H1 (cell line): Measurements from ENCODE around the gene FANK1. TPM values are rescaled to one million over a fixed set of nuclear protein-coding genes. Genes with fewer than 3 reads are reported as not detected.

Source experiments
- CTCF ChIA-PET: fragments of 300-600 bp; sonication (Branson Sonifier 250); formaldehyde crosslinking; loops from one replicate; lab custom pipeline; 2021; ENCODE audit not compliant: partially characterized antibody; lab: Charles Lee
- POLR2A ChIA-PET: fragments of 300-600 bp; sonication (Branson Sonifier 250); formaldehyde crosslinking; loops from one replicate; lab custom pipeline; 2021; ENCODE audit warnings: inconsistent platforms; ENCODE audit not compliant: partially characterized antibody; lab: Charles Lee
- DNase-seq, 2 experiments: peaks; one replicate each; pipeline versions ENCODE4 v3.0.0 to v3.0.0-alpha.2; 2010 to 2022; ENCODE audit warnings: low spot score in 2 of 2, low read depth in 1 of 2, mixed read lengths in 1 of 2
- FAIRE-seq: peaks from 2 replicates; lab custom pipeline; 2011; peaks lifted over from hg19 to GRCh38; lab: Jason Lieb, UNC
- H2AFZ ChIP-seq: 2 replicates; pipeline ENCODE4 v1.8.1; 2012; ENCODE audit warnings: low read length, inconsistent platforms
- H2AK5ac ChIP-seq: 2 replicates; pipeline ENCODE4 v1.6.1; 2013; ENCODE audit warnings: low read depth, low read length
- H2BK120ac ChIP-seq: replicated peaks from 2 replicates; pipeline ENCODE3; 2013; ENCODE audit warnings: low read depth, low read length, inconsistent platforms
- H2BK12ac ChIP-seq: 2 replicates; pipeline ENCODE4 v1.6.1; 2013; ENCODE audit warnings: low read depth, low read length
- H2BK15ac ChIP-seq: 2 replicates; pipeline ENCODE4 v1.6.1; 2013; ENCODE audit warnings: low read length
- H2BK20ac ChIP-seq: 2 replicates; pipeline ENCODE4 v1.6.1; 2013; ENCODE audit warnings: low read length
- H2BK5ac ChIP-seq: 2 replicates; pipeline ENCODE4 v1.6.1; 2013; ENCODE audit warnings: low read depth, low read length
- H3K14ac ChIP-seq: 2 replicates; pipeline ENCODE4 v1.6.1; 2013; ENCODE audit warnings: inconsistent platforms; ENCODE audit not compliant: insufficient read length
- H3K18ac ChIP-seq: 2 replicates; pipeline ENCODE4 v1.6.1; 2013; ENCODE audit warnings: low read length; ENCODE audit errors: extremely low read depth
- H3K23ac ChIP-seq: 2 replicates; pipeline ENCODE4 v1.6.1; 2013; ENCODE audit warnings: inconsistent platforms; ENCODE audit not compliant: insufficient read length
- H3K23me2 ChIP-seq: 2 replicates; pipeline ENCODE4 v1.6.1; 2013; ENCODE audit warnings: low read depth, low read length
- H3K27ac ChIP-seq: 2 replicates; pipeline ENCODE4 v1.6.1; 2011; ENCODE audit warnings: low read depth, low read length, inconsistent platforms
- H3K27me3 ChIP-seq, 4 experiments: replicated peaks in 1 of 4; 1 replicate in 1 of 4; 2 replicates in 3 of 4; pipeline versions ENCODE4 v1.6.1 to v1.8.1; 2011 to 2013; ENCODE audit warnings: low read length in 3 of 4, mild to moderate bottlenecking in 3 of 4, inconsistent platforms in 2 of 4, mixed read lengths in 2 of 4, moderate library complexity in 1 of 4; ENCODE audit not compliant: control insufficient read depth in 3 of 4, insufficient read depth in 3 of 4; ENCODE audit errors: extremely low read depth in 1 of 4
- H3K36me3 ChIP-seq, 4 experiments: 2 replicates each; pipeline versions ENCODE4 v1.6.1 to v1.8.1; 2011 to 2013; ENCODE audit warnings: mild to moderate bottlenecking in 4 of 4, low read length in 3 of 4, moderate library complexity in 2 of 4, control low read depth in 1 of 4, inconsistent platforms in 1 of 4; ENCODE audit not compliant: insufficient read depth in 4 of 4, control insufficient read depth in 2 of 4
- H3K4ac ChIP-seq: replicated peaks from 2 replicates; pipeline ENCODE3; 2013; ENCODE audit warnings: low read length, low read depth, mixed read lengths, inconsistent platforms; ENCODE audit not compliant: insufficient read length
- H3K4me1 ChIP-seq, 4 experiments: replicated peaks in 1 of 4; 1 replicate in 1 of 4; 2 replicates in 3 of 4; pipeline versions ENCODE4 v1.6.1 to v1.8.1; 2011 to 2013; ENCODE audit warnings: low read length in 3 of 4, inconsistent platforms in 2 of 4, mixed read lengths in 1 of 4; ENCODE audit not compliant: insufficient read depth in 4 of 4, control insufficient read depth in 3 of 4
- H3K4me2 ChIP-seq, 2 experiments: 2 replicates each; pipeline versions ENCODE4 v1.6.1 to v1.8.1; 2011 to 2013; ENCODE audit warnings: low read depth in 2 of 2, low read length in 2 of 2, control low read depth in 1 of 2, inconsistent platforms in 1 of 2, mild to moderate bottlenecking in 1 of 2; ENCODE audit not compliant: insufficient read depth in 1 of 2
- H3K4me3 ChIP-seq, 4 experiments: fragments of 200-600, 300-600 bp in 1 of 4; sonication (generic), shearing (Covaris generic), sonication (Bioruptor Twin) in 1 of 4; 2 replicates each; pipeline versions ENCODE4 v1.5.1 to v1.8.1; 2011 to 2016; ENCODE audit warnings: low read length in 4 of 4, low read depth in 3 of 4, control low read depth in 2 of 4, inconsistent platforms in 2 of 4, mild to moderate bottlenecking in 2 of 4, mixed read lengths in 1 of 4, moderate library complexity in 1 of 4; ENCODE audit not compliant: insufficient read depth in 2 of 4; ENCODE audit errors: extremely low read depth in 1 of 4
- H3K56ac ChIP-seq: replicated peaks from 2 replicates; pipeline ENCODE3; 2013; ENCODE audit warnings: low read depth, mild to moderate bottlenecking, mixed read lengths, low read length, inconsistent platforms; ENCODE audit not compliant: insufficient read length
- H3K79me1 ChIP-seq: 2 replicates; pipeline ENCODE4 v1.6.1; 2013; ENCODE audit warnings: low read depth, low read length, control low read depth
- H3K79me2 ChIP-seq, 2 experiments: 2 replicates each; pipeline versions ENCODE4 v1.6.1 to v1.8.1; 2012 to 2013; ENCODE audit warnings: low read length in 2 of 2, mild to moderate bottlenecking in 2 of 2, inconsistent platforms in 1 of 2; ENCODE audit not compliant: insufficient read depth in 2 of 2, control insufficient read depth in 1 of 2
- H3K9ac ChIP-seq, 4 experiments: replicated peaks in 1 of 4; 1 replicate in 1 of 4; 2 replicates in 3 of 4; pipeline versions ENCODE4 v1.6.1 to v1.8.1; 2011 to 2013; ENCODE audit warnings: low read depth in 3 of 4, low read length in 3 of 4, control low read depth in 2 of 4, mild to moderate bottlenecking in 2 of 4, moderate library complexity in 2 of 4, inconsistent platforms in 1 of 4; ENCODE audit errors: extremely low read depth in 1 of 4
- H3K9me3 ChIP-seq, 2 experiments: 2 replicates each; pipeline versions ENCODE4 v1.6.1 to v1.8.1; 2012 to 2013; ENCODE audit warnings: mild to moderate bottlenecking in 2 of 2, moderate library complexity in 2 of 2, control low read depth in 1 of 2, inconsistent platforms in 1 of 2, low read depth in 1 of 2, low read length in 1 of 2, mixed read lengths in 1 of 2; ENCODE audit not compliant: insufficient read depth in 2 of 2
- H4K20me1 ChIP-seq, 2 experiments: replicated peaks in 1 of 2; 2 replicates each; pipeline versions ENCODE3 to v1.8.1; 2011 to 2013; ENCODE audit warnings: inconsistent platforms in 2 of 2, low read length in 2 of 2, mild to moderate bottlenecking in 1 of 2; ENCODE audit not compliant: insufficient read depth in 2 of 2, control insufficient read depth in 1 of 2
- H4K5ac ChIP-seq: 2 replicates; pipeline ENCODE4 v1.6.1; 2013; ENCODE audit warnings: low read length, low read depth, mixed read lengths, inconsistent platforms; ENCODE audit not compliant: insufficient read length
- H4K8ac ChIP-seq: 2 replicates; pipeline ENCODE4 v1.8.0; 2013; ENCODE audit warnings: mild to moderate bottlenecking, moderate library complexity, low read length, inconsistent platforms; ENCODE audit not compliant: insufficient read depth; ENCODE audit errors: extremely low read depth
- H4K91ac ChIP-seq: replicated peaks from 2 replicates; pipeline ENCODE3; 2013; ENCODE audit warnings: low read length, mixed read lengths, inconsistent platforms; ENCODE audit not compliant: insufficient read length
- BACH1 ChIP-seq: IDR thresholded peaks from 2 replicates; pipeline ENCODE4 v1.6.1; 2012; ENCODE audit warnings: low read length, improper control_type of control experiment
- GTF2F1 ChIP-seq: IDR thresholded peaks from 2 replicates; pipeline ENCODE4 v1.6.1; 2012; ENCODE audit warnings: low read depth, low read length, improper control_type of control experiment, borderline replicate concordance
- MAFK ChIP-seq: IDR thresholded peaks from 2 replicates; pipeline ENCODE4 v1.6.1; 2012; ENCODE audit warnings: low read depth, mild to moderate bottlenecking, improper control_type of control experiment, low read length
- MAX ChIP-seq: IDR thresholded peaks from 2 replicates; pipeline ENCODE4 v1.6.1; 2012; ENCODE audit warnings: inconsistent platforms
- NRF1 ChIP-seq: IDR thresholded peaks from 2 replicates; pipeline ENCODE4 v1.6.1; 2011; ENCODE audit warnings: mild to moderate bottlenecking, low read depth, low read length, improper control_type of control experiment
- PHF8 ChIP-seq: fragments of 200-600 bp; sonication (generic); conservative IDR thresholded peaks from 2 replicates; pipeline ENCODE4 v1.7.1; 2012; ENCODE audit warnings: low read depth, mild to moderate bottlenecking, inconsistent platforms, low read length, moderate library complexity
- SAP30 ChIP-seq: fragments of 300-600 bp; sonication (generic); IDR thresholded peaks from 2 replicates; pipeline ENCODE4 v1.7.1; 2012; ENCODE audit warnings: low read length, moderate library complexity, mild to moderate bottlenecking, inconsistent platforms; ENCODE audit not compliant: insufficient read depth, insufficient replicate concordance
- SP1 ChIP-seq: IDR thresholded peaks from 2 replicates; pipeline ENCODE4 v1.6.1; 2011; ENCODE audit warnings: low read depth, low read length
- SP2 ChIP-seq: IDR thresholded peaks from 2 replicates; pipeline ENCODE4 v1.6.1; 2012; ENCODE audit warnings: mild to moderate bottlenecking, low read length, inconsistent platforms
- SRF ChIP-seq: IDR thresholded peaks from 2 replicates; pipeline ENCODE4 v1.6.1; 2011; ENCODE audit warnings: mild to moderate bottlenecking, low read depth, low read length, moderate library complexity
- TEAD4 ChIP-seq: IDR thresholded peaks from 2 replicates; pipeline ENCODE4 v1.6.1; 2012; ENCODE audit warnings: low read depth, low read length, inconsistent platforms, mixed read lengths
- WGBS, 2 experiments: shearing (Covaris generic) in 1 of 2; methylation state at CpG; one replicate each; pipeline versions ENCODE4 v1.1.6 to v1.1.7; 2013 to 2015; ENCODE audit warnings: low lambda C conversion rate in 2 of 2, mixed read lengths in 2 of 2, inconsistent platforms in 1 of 2, low coverage in 1 of 2, missing lambda C conversion rate in 1 of 2; ENCODE audit not compliant: insufficient replicate concordance in 2 of 2, insufficient coverage in 1 of 2, insufficient read length in 1 of 2; ENCODE audit errors: extremely low coverage in 1 of 2, missing lambda C conversion rate in 1 of 2; 5-methylcytosine and 5-hydroxymethylcytosine counted together
- polyA plus RNA-seq, 7 experiments: library from polyadenylated mRNA; depleted of rRNA in 3 of 7; stranded (reverse) in 5 of 7; unstranded in 2 of 7; fragments of >200 nt in 5 of 7; fragments of 200-250 nt in 2 of 7; gene quantifications; 1 replicate in 5 of 7; 2 replicates in 1 of 7; 4 replicates in 1 of 7; pipeline versions ENCODE4 v1.2.1 to v1.2.3, GENCODE V29; 2011 to 2013; ENCODE audit warnings: missing spikeins in 2 of 7, mixed read lengths in 2 of 7
- total RNA-seq: library from RNA; stranded (reverse); fragmentation: NEBNext Ultra II Directional; extraction: Animal tissue kit (Norgen Biotek cat#: 25700); gene quantifications from 2 replicates; pipeline ENCODE4 v1.2.1, GENCODE V29; 2021

FANK1 gene
- total and polyA plus RNA-seq, 2 of the 8 experiments (the other 6 are each of a cell fraction or from before 2014, with no cell fraction given): 1.2 TPM; not detected in 1

- no peak for FAIRE-seq
- H3K36me3 ChIP-seq: no peaks in the 10 kb centered on the region
- no peak overlapping the region for H2BK12ac ChIP-seq
- H4K8ac ChIP-seq: no peak overlapping the region
- H2BK20ac ChIP-seq: no peak overlapping the region
- H2AK5ac ChIP-seq: no peak overlapping the region
- H3K9me3 ChIP-seq: peaks cover 3 to 6% of the 10 kb centered on the region in 2 experiments; a peak in 3 of 4 replicates
- H3K4me3 ChIP-seq: no peak overlapping the region
- no peak overlapping the region for H3K9ac ChIP-seq
- H3K4me1 ChIP-seq: no peaks in the 10 kb centered on the region
- no peaks in the 10 kb centered on the region for H3K23me2 ChIP-seq
- no peak overlapping the region for H2BK15ac ChIP-seq
- no peaks in the 10 kb centered on the region for H3K79me2 ChIP-seq
- no peak overlapping the region for H4K91ac ChIP-seq
- no peaks in the 10 kb centered on the region for H3K79me1 ChIP-seq
- H2AFZ ChIP-seq: no peak overlapping the region
- H3K18ac ChIP-seq: no peak overlapping the region
- H3K27ac ChIP-seq: no peak overlapping the region
- H3K23ac ChIP-seq: no peak overlapping the region
- H3K4me2 ChIP-seq: no peak overlapping the region
- H3K4ac ChIP-seq: no peak overlapping the region
- ChIA-PET POLR2A (interaction anchor here (0.6 kb wide), 1 partner anchor 73 kb away, joined by 3 read pairs; no protein-coding TSS in a partner anchor), CTCF (interaction anchor here (1.2 kb wide), 1 partner anchor 57 kb away, joined by 3 read pairs; no protein-coding TSS in a partner anchor)
- WGBS, 2 experiments: 79% methylated on average over 5 of the region's 5 CpGs; no CpG with 5 or more reads in 1 of the 2 experiments
- H3K56ac ChIP-seq: no peak overlapping the region
- H3K27me3 ChIP-seq: no peaks in the 10 kb centered on the region
- DNase-seq: no peak
- H2BK5ac ChIP-seq: no peak overlapping the region
- no peak overlapping the region for H2BK120ac ChIP-seq
- no peaks in the 10 kb centered on the region for H4K20me1 ChIP-seq
- no peak overlapping the region for H4K5ac ChIP-seq
- H3K14ac ChIP-seq: no peak overlapping the region
- TF ChIP-seq SAP30 (no peak), SP2 (no peak), MAX (no peak), PHF8 (no peak), SP1 (no peak), SRF (no peak), BACH1 (no peak), TEAD4 (no peak), MAFK (no peak), NRF1 (no peak), GTF2F1 (no peak)
Observed at GRCh38 chr10:125925262-125925834, 29.0 kb downstream of the FANK1 start.
